Sigmoid colon (tissue), 7 donors: ENCODE data around the gene TLCD4. TPM values are rescaled to one million over a fixed set of nuclear protein-coding genes. Genes with fewer than 3 reads are reported as not detected.
"Not testable (repeated sequence)": the region's sequence is repeated elsewhere in the genome, so short reads cannot be mapped to it uniquely, and the experiment has no call there.

Experiments used
- DNase-seq: peaks from one replicate; pipeline ENCODE4 v3.0.0-alpha.2; 2019
- H3K27ac ChIP-seq, 4 donors: fragments of 200-600 bp; sonication (generic); one replicate each; pipeline ENCODE4 v1.5.1; 2016 to 2019; ENCODE audit warnings: mild to moderate bottlenecking in 1 of 4
- H3K27me3 ChIP-seq, 3 donors: fragments of 200-600 bp; sonication (generic); one replicate each; pipeline ENCODE4 v1.5.1; 2019; ENCODE audit warnings: mild to moderate bottlenecking in 1 of 3
- H3K36me3 ChIP-seq, 4 donors: fragments of 200-600 bp; sonication (generic); one replicate each; pipeline ENCODE4 v1.5.1; 2016 to 2019
- H3K4me1 ChIP-seq, 4 donors: fragments of 200-600 bp; sonication (generic); one replicate each; pipeline ENCODE4 v1.5.1; 2017 to 2019
- H3K4me3 ChIP-seq, 4 donors: fragments of 200-600 bp; sonication (generic); one replicate each; pipeline ENCODE4 v1.5.1; 2017 to 2019; ENCODE audit warnings: mild to moderate bottlenecking in 2 of 4, moderate library complexity in 1 of 4
- H3K9me3 ChIP-seq, 4 donors: fragments of 200-600 bp in 3 of 4; sonication (generic) in 3 of 4; one replicate each; pipeline versions ENCODE4 v1.5.1 to v1.6.1; 2013 to 2019
- EP300 ChIP-seq, 4 donors: sonication (generic); formaldehyde crosslinking; IDR thresholded peaks; one replicate each; pipeline ENCODE4 v1.6.1; 2017; ENCODE audit warnings: antibody characterized with exemption in 4 of 4
- POLR2A ChIP-seq, 2 donors: fragments of 450-650 bp; IDR thresholded peaks; one replicate each; pipeline ENCODE4 v1.6.1; 2016; ENCODE audit warnings: antibody characterized with exemption in 2 of 2, mild to moderate bottlenecking in 2 of 2, moderate library complexity in 2 of 2
- POLR2AphosphoS5 ChIP-seq, 4 donors: sonication (generic); formaldehyde crosslinking; IDR thresholded peaks; one replicate each; pipeline ENCODE4 v1.6.1; 2017; ENCODE audit warnings: antibody characterized with exemption in 4 of 4
- whole genome bisulfite sequencing, 2 donors: extraction: QIAGEN DNeasy Blood & Tissue Kit; methylation state at CpG; one replicate each; pipeline ENCODE4 v1.1.7; 2013; 5-methylcytosine and 5-hydroxymethylcytosine counted together
- intact Hi-C: fragments of 100-400 bp; cut with DNase I; formaldehyde crosslinking; loops from one replicate; pipeline ENCODE4 v1.15.1; 2023
- polyA plus RNA-seq, 3 donors: library from polyadenylated mRNA; stranded (reverse); fragments of 200-250 nt; gene quantifications; one replicate each; pipeline ENCODE4 v1.2.3, GENCODE V29; 2013
- small RNA-seq, 3 donors: library from RNA; depleted of rRNA; stranded (forward); fragments of <200 nt; gene quantifications; one replicate each; pipeline ENCODE3, GENCODE V24; 2016
- total RNA-seq, 4 donors: library from RNA; depleted of rRNA; stranded (reverse); fragments of >200 nt; gene quantifications; one replicate each; pipeline ENCODE4 v1.1.0, GENCODE V29; 2016
- TF ChIP-seq, protein P1 (sequence below), 4 experiments: fragments of 450-650 bp in 3 of 4; fragments of 200-600 bp in 1 of 4; IDR thresholded peaks; one replicate each; pipeline ENCODE4 v1.5.1; 2016 to 2019; ENCODE audit warnings: antibody characterized with exemption in 4 of 4, mild to moderate bottlenecking in 3 of 4, moderate library complexity in 2 of 4
- donor health status: healthy with polysubstance abuse.
- donor health status: Bipolar disorder and iron deficiency.
- donor health status: healthy.

TLCD4 gene
- total and polyA plus RNA-seq, 7 donors: 10.5 to 29.1 (median 12.1) TPM

- H3K9me3 ChIP-seq: no peaks in the 10 kb centered on the region
- no peak overlapping the region for H3K27ac ChIP-seq
- 58 to 86% methylated on average over 1 of the region's 1 CpG for WGBS, 2 donors
- H3K4me3 ChIP-seq: no peak overlapping the region
- H3K36me3 ChIP-seq: peaks cover 0 to 36% (median 0%) of the 10 kb centered on the region in 4 donors
- TF ChIP-seq POLR2A (IDR thresholded peaks at IDR 0.05) (no peak), EP300 (IDR thresholded peaks at IDR 0.05) (no peak), POLR2AphosphoS5 (IDR thresholded peaks at IDR 0.05) (no peak)
- TF ChIP-seq, protein P1, sequence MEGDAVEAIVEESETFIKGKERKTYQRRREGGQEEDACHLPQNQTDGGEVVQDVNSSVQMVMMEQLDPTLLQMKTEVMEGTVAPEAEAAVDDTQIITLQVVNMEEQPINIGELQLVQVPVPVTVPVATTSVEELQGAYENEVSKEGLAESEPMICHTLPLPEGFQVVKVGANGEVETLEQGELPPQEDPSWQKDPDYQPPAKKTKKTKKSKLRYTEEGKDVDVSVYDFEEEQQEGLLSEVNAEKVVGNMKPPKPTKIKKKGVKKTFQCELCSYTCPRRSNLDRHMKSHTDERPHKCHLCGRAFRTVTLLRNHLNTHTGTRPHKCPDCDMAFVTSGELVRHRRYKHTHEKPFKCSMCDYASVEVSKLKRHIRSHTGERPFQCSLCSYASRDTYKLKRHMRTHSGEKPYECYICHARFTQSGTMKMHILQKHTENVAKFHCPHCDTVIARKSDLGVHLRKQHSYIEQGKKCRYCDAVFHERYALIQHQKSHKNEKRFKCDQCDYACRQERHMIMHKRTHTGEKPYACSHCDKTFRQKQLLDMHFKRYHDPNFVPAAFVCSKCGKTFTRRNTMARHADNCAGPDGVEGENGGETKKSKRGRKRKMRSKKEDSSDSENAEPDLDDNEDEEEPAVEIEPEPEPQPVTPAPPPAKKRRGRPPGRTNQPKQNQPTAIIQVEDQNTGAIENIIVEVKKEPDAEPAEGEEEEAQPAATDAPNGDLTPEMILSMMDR (IDR thresholded peaks at IDR 0.05): no peak
- H3K27me3 ChIP-seq: no peaks in the 10 kb centered on the region
- no peaks in the 10 kb centered on the region for H3K4me1 ChIP-seq
- DNase-seq: no peak
- intact Hi-C loops: no loop called here
Observed at GRCh38 chr1:95145493-95145892, 28.3 kb downstream of the TLCD4 start.

DNA sequence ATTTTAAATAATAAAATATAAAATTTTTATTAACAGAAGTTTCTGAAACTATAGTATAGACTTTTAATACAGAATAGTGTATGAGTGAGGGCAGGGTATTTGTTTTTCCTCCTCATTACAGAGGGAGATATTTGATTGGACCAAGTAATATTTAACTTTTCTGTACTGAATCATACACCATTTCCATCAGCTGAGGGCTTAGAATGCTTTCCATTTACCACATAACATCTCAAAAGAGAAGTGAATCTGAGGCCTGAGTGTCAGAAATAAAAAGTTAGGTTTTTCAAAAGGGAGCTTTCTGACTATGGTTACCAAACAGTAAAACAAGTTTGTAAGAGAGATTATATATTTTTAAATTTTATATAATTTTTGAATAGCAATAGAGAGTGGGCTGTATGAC lies 29.5 kb downstream of the TLCD4 start:
- H3K36me3 ChIP-seq: peaks cover 0 to 40% (median 0%) of the 10 kb centered on the region in 4 donors
- H3K27ac ChIP-seq: no peak overlapping the region
- intact Hi-C loops: no loop called here
- no peaks in the 10 kb centered on the region for H3K4me1 ChIP-seq
- no peak for DNase-seq
- no peak overlapping the region for H3K4me3 ChIP-seq
- H3K9me3 ChIP-seq: no peaks in the 10 kb centered on the region
- TF ChIP-seq, protein P1 (IDR thresholded peaks at IDR 0.05): no peak
- TF ChIP-seq POLR2AphosphoS5 (IDR thresholded peaks at IDR 0.05): no peak
- TF ChIP-seq POLR2A (IDR thresholded peaks at IDR 0.05): no peak
- TF ChIP-seq EP300 (IDR thresholded peaks at IDR 0.05): no peak
- H3K27me3 ChIP-seq: no peaks in the 10 kb centered on the region

DNA sequence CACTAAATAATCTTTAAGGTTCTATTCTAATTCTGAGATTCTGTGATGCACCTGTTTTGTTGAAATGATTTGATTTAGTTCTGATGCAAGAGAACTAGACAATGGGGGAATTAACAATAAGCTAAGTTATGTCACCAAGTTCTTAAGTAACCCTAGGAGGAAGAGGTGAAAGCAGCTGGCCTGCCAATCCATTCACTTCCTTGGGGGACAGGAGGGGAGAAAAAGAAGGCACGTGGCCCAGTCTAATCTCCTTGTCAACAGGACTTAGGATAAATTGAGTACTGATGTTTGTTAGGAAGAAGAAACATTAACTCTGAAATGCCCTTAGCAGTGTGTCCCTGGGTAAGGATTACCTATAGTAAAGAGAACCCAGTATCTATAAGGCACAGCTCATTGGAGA lies 36.9 kb downstream of the TLCD4 start:
- intact Hi-C loops: no loop called here
- Histone ChIP-seq H3K27me3 (no peaks in the 10 kb centered on the region), H3K27ac (no peak overlapping the region), H3K4me1 (no peaks in the 10 kb centered on the region), H3K9me3 (no peaks in the 10 kb centered on the region), H3K36me3 (peaks cover 0 to 14% (median 0%) of the 10 kb centered on the region in 4 donors), H3K4me3 (no peak overlapping the region)
- DNase-seq: no peak
- TF ChIP-seq, protein P1 (IDR thresholded peaks at IDR 0.05): no peak
- TF ChIP-seq EP300 (IDR thresholded peaks at IDR 0.05): no peak
- no peak for TF ChIP-seq POLR2AphosphoS5 (IDR thresholded peaks at IDR 0.05)
- TF ChIP-seq POLR2A (IDR thresholded peaks at IDR 0.05): no peak
- 58 to 78% methylated on average over 1 of the region's 1 CpG for WGBS, 2 donors

GRCh38 chr1:95165569-95165968 lies 48.4 kb downstream of the TLCD4 start:
- 96% methylated on average over 6 of the region's 6 CpGs for WGBS, 2 donors
- peaks cover 0 to 14% (median 10%) of the 10 kb centered on the region in 4 donors for H3K4me1 ChIP-seq
- H3K27ac ChIP-seq, H3K27me3 ChIP-seq, H3K4me3 ChIP-seq, DNase-seq, intact Hi-C loops, H3K36me3 ChIP-seq, H3K9me3 ChIP-seq: not testable (repeated sequence)

Small RNA genes within 50 kb of the gene (small RNA-seq; reads per million reads assigned to genes)
- 0 reads per million in 3 donors for gene RF00019

Other genes starting within 250 kb of the TLCD4 start
- 100 to 1,000 TPM; 157 to 247 (median 170) TPM for gene CNN3, start 190.2 kb upstream of the TLCD4 start, total RNA-seq
- 10 to 100 TPM; 58.3 to 96.4 (median 80.2) TPM for gene CNN3, start 190.2 kb upstream of the TLCD4 start, polyA plus RNA-seq
- gene ALG14, start 44.4 kb upstream of the TLCD4 start, total RNA-seq: 1 to 10 TPM in 2 of 4 donors, under 1 TPM in 2; 0.55 to 1.8 (median 1.1) TPM
- gene ALG14, start 44.4 kb upstream of the TLCD4 start, polyA plus RNA-seq: 1 to 10 TPM; 1.8 to 2.7 (median 1.8) TPM
- gene RWDD3, start 116.9 kb downstream of the TLCD4 start, total RNA-seq: 10 to 100 TPM; 11.1 to 22.2 (median 16.7) TPM
- 10 to 100 TPM; 17.0 to 27.6 (median 23.1) TPM for gene RWDD3, start 116.9 kb downstream of the TLCD4 start, polyA plus RNA-seq